G401.6 (cell line): ENCODE measurements around the gene GJA3.
A peak's percentile ranks its signal among the peaks of the same experiment; 100 is the strongest.

Source experiments
- FAIRE-seq: peaks from 2 replicates; lab custom pipeline; 2012; peaks lifted over from hg19 to GRCh38; lab: Jason Lieb, UNC

The GJA3 gene

GRCh38 chr13:20127562-20128458 is 33.0 kb downstream of the GJA3 start:
- FAIRE-seq = no peak

- FAIRE-seq = no peak
Measured at GRCh38 chr13:20127262-20127561, 33.6 kb downstream of the GJA3 start.

GRCh38 chr13:20126541-20127261 is 34.2 kb downstream of the GJA3 start:
- FAIRE-seq = no peak

GRCh38 chr13:20125783-20126165 is 35.1 kb downstream of the GJA3 start:
- FAIRE-seq = no peak

- FAIRE-seq = peak; percentile 28
Measured at GRCh38 chr13:20125129-20125782, 35.6 kb downstream of the GJA3 start.

- FAIRE-seq = no peak
Measured at GRCh38 chr13:20124303-20124702, 36.5 kb downstream of the GJA3 start.

- no peak for FAIRE-seq
Measured at GRCh38 chr13:20121159-20121525, 39.7 kb downstream of the GJA3 start.

GRCh38 chr13:20119960-20120359 is 40.9 kb downstream of the GJA3 start:
- FAIRE-seq = no peak

GRCh38 chr13:20118268-20119140 is 42.3 kb downstream of the GJA3 start:
- FAIRE-seq = no peak

GRCh38 chr13:20116213-20116612 is 44.6 kb downstream of the GJA3 start:
- no peak for FAIRE-seq

- FAIRE-seq = no peak
Measured at GRCh38 chr13:20114066-20114610, 46.7 kb downstream of the GJA3 start.

GRCh38 chr13:20109037-20109436 is 51.8 kb downstream of the GJA3 start:
- FAIRE-seq = no peak

GRCh38 chr13:20106742-20107141 is 54.1 kb downstream of the GJA3 start:
- FAIRE-seq = no peak

GRCh38 chr13:20105161-20105689 is 55.6 kb downstream of the GJA3 start:
- no peak for FAIRE-seq

GRCh38 chr13:20102525-20103180 is 58.2 kb downstream of the GJA3 start:
- FAIRE-seq = no peak

- FAIRE-seq = no peak
Measured at GRCh38 chr13:20101467-20102316, 59.2 kb downstream of the GJA3 start.

GRCh38 chr13:20099319-20099718 is 61.5 kb downstream of the GJA3 start:
- no peak for FAIRE-seq

GRCh38 chr13:20093951-20094350 is 66.9 kb downstream of the GJA3 start:
- FAIRE-seq = no peak

- FAIRE-seq = peak; percentile 19
Measured at GRCh38 chr13:20090349-20090748, 70.5 kb downstream of the GJA3 start.
